GM19239 (cell line): ENCODE measurements around the gene CCDC134.
A peak's percentile ranks its signal among the peaks of the same experiment; 100 is the strongest.
"Not testable (repeated sequence)": the region's sequence is repeated elsewhere in the genome, so short reads cannot be mapped to it uniquely, and the experiment has no call there.

Experiments used
- DNase-seq: peaks from one replicate; pipeline ENCODE4 v3.0.0; 2011; ENCODE audit warnings: low spot score; ENCODE audit not compliant: insufficient read length
- FAIRE-seq: peaks from 2 replicates; lab custom pipeline; 2011; peaks lifted over from hg19 to GRCh38; lab: Jason Lieb, UNC

Gene CCDC134

GRCh38 chr22:41838842-41839618, 38.6 kb downstream of the CCDC134 start:
- DNase-seq (no peak), FAIRE-seq (no peak)

GRCh38 chr22:41840216-41840615, 39.7 kb downstream of the CCDC134 start:
- DNase-seq, result no peak

GRCh38 chr22:41841085-41841712, 40.7 kb downstream of the CCDC134 start:
- DNase-seq, result no peak
- no peak for FAIRE-seq

More at GRCh38 chr22:41840216-41840615, 39.7 kb downstream of the CCDC134 start:
- FAIRE-seq, result no peak

- no peak for DNase-seq
- FAIRE-seq, result no peak
These were observed 42.8 kb downstream of the CCDC134 start for GRCh38 chr22:41842996-41843970.

GRCh38 chr22:41844036-41844435, 43.6 kb downstream of the CCDC134 start:
- DNase-seq, result no peak
- FAIRE-seq, result no peak

- FAIRE-seq (no peak), DNase-seq (no peak)
These were observed 44.0 kb downstream of the CCDC134 start for GRCh38 chr22:41844513-41844912.

- FAIRE-seq (no peak), DNase-seq (no peak)
These were observed 45.1 kb downstream of the CCDC134 start for GRCh38 chr22:41845380-41846267.

GRCh38 chr22:41846268-41846987, 45.9 kb downstream of the CCDC134 start:
- FAIRE-seq, result no peak
- no peak for DNase-seq

- FAIRE-seq, result peak; percentile 69
- DNase-seq, result no peak
These were observed 46.8 kb downstream of the CCDC134 start for GRCh38 chr22:41847300-41847699.

- DNase-seq, result no peak
- peak; percentile 79 for FAIRE-seq
These were observed 48.0 kb downstream of the CCDC134 start for GRCh38 chr22:41848468-41848867.

- FAIRE-seq (no peak), DNase-seq (no peak)
These were observed 56.0 kb downstream of the CCDC134 start for GRCh38 chr22:41856469-41856868.

GRCh38 chr22:41857155-41857859, 56.8 kb downstream of the CCDC134 start:
- DNase-seq, result no peak
- FAIRE-seq, result peak; percentile 85

GRCh38 chr22:41857860-41858199, 57.4 kb downstream of the CCDC134 start:
- FAIRE-seq, result no peak

GRCh38 chr22:41862160-41862529, 61.7 kb downstream of the CCDC134 start:
- peak; percentile 15 for DNase-seq
- FAIRE-seq, result no peak

More at GRCh38 chr22:41857860-41858199, 57.4 kb downstream of the CCDC134 start:
- DNase-seq, result no peak

GRCh38 chr22:41862530-41863266, 62.2 kb downstream of the CCDC134 start:
- DNase-seq (peak; percentile 52), FAIRE-seq (peak; percentile 91)

GRCh38 chr22:41863472-41863871, 63.0 kb downstream of the CCDC134 start:
- no peak for DNase-seq
- FAIRE-seq, result peak; percentile 54

GRCh38 chr22:41868556-41868955, 68.1 kb downstream of the CCDC134 start:
- no peak for FAIRE-seq
- no peak for DNase-seq

GRCh38 chr22:41870081-41870480, 69.6 kb downstream of the CCDC134 start:
- FAIRE-seq, DNase-seq: not testable (repeated sequence)
